A172 (cell line): ENCODE measurements around the gene CD19. TPM values are rescaled to one million over a fixed set of nuclear protein-coding genes. Genes with fewer than 3 reads are reported as not detected.
A peak's percentile ranks its signal among the peaks of the same experiment; 100 is the strongest.
"Not testable (repeated sequence)": the region's sequence is repeated elsewhere in the genome, so short reads cannot be mapped to it uniquely, and the experiment has no call there.

ENCODE experiments used
- DNase-seq: peaks from one replicate; pipeline ENCODE4 v3.0.0-alpha.2; 2015; ENCODE audit warnings: low spot score
- total RNA-seq: library from RNA; depleted of rRNA; stranded (reverse); fragments of >200 nt; shearing (Covaris generic); gene quantifications from 2 replicates; pipeline ENCODE4 v1.2.3, GENCODE V29; 2014; rRNA removed

The CD19 gene
- total RNA-seq, result not detected in 2 replicates

DNA sequence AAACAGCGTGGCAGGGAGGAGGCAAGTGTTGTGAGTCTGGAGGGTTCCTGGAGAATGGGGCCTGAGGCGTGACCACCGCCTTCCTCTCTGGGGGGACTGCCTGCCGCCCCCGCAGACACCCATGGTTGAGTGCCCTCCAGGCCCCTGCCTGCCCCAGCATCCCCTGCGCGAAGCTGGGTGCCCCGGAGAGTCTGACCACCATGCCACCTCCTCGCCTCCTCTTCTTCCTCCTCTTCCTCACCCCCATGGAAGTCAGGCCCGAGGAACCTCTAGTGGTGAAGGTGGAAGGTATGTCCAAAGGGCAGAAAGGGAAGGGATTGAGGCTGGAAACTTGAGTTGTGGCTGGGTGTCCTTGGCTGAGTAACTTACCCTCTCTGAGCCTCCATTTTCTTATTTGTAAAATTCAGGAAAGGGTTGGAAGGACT lies at the start of gene CD19:
Gene CD19 (plus strand): TSS at position 171 of the 425 bp plus-strand sequence. CDS start 30 bp downstream, at position 201.
- DNase-seq, result no peak

DNA sequence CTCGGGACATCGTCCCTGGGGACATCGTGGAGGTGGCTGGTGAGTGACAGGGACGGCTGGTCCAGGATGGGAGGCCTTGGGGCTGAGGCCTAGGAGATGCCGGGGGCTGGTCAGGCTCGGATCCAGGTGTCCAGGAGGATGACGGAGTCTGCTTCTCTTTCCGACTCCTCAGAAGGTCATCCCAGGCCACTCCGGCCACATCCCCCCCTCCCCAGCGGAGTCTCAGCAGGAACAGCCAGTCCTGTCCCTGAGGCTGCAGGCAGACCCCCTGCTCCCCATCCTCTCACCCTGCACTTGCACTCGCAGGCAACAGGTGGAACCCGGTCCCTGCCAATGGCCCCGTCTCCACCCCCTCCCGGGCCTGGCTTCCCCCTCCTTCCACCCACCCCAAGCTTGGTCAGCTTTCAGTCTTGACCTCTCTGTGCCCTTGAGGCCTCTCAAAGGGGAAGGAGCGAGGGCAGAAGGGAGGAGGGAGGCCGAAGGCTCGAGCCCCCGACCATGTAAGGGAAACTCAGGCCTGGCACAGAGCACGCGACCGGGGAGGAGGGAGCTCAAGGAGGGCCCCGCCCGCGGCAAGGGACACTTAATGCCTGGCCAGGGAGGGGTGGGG lies 49.1 kb upstream of the CD19 start:
- DNase-seq, result no peak

DNA sequence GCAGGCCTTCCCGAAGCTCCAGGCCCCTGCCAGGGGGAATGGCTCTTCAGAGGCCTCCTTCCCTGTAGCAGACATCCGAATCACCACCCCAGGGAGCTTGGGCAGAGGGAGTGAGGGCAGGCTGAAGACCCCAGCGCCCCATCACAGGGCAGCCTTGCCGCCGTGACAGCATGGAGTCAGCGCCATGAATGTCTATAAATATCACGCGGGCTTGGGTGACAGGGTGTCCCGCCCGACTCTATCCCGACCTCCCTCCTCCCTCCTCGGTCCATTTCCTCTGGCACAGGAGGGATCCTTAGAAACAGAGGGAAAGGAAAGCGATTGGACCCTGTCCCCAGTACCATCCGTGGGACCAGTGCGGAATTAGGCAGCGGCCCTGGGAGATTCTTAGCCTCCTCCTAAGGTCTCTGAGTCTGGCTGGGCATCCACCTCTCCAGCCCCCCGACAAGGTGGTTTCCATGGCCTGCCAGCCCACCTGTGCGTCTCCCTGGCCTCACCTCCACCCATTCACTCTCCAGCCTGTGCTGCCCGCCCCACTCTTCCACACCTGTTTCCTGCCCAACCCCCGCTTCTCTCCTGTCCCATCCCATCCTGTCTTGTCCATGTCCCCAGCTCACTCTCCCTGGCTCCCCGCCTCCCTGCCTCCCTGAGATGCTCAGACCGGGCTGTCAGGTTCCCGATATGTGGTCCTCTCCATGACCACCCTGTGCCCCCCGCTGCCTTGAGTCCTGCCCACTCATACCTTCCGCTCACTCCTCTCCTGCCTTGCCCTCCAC lies 48.4 kb upstream of the CD19 start:
- DNase-seq, result no peak

- no peak for DNase-seq
These were observed 47.7 kb upstream of the CD19 start for GRCh38 chr16:28884045-28884444.

GRCh38 chr16:28886945-28887344 lies 44.8 kb upstream of the CD19 start:
- no peak for DNase-seq

DNA sequence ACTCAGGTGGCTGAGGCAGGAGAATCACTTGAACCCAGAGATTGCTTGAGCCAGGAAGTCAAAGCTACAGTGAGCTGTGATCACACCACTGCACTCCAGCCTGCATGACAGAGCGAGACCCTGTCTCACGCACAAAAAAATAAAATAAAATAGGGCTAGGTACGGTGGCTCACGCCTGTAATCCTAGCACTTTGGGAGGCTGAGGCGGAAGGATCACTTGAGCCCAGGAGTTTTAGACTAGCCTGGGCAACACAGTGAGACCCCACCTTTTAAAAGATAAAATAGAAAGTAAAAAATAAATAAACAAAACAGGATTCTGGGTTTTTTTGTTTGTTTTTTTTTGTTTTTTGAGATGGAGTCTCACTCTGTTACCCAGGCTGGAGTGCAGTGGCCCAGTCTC lies 41.4 kb upstream of the CD19 start:
- not testable (repeated sequence) for DNase-seq

DNA sequence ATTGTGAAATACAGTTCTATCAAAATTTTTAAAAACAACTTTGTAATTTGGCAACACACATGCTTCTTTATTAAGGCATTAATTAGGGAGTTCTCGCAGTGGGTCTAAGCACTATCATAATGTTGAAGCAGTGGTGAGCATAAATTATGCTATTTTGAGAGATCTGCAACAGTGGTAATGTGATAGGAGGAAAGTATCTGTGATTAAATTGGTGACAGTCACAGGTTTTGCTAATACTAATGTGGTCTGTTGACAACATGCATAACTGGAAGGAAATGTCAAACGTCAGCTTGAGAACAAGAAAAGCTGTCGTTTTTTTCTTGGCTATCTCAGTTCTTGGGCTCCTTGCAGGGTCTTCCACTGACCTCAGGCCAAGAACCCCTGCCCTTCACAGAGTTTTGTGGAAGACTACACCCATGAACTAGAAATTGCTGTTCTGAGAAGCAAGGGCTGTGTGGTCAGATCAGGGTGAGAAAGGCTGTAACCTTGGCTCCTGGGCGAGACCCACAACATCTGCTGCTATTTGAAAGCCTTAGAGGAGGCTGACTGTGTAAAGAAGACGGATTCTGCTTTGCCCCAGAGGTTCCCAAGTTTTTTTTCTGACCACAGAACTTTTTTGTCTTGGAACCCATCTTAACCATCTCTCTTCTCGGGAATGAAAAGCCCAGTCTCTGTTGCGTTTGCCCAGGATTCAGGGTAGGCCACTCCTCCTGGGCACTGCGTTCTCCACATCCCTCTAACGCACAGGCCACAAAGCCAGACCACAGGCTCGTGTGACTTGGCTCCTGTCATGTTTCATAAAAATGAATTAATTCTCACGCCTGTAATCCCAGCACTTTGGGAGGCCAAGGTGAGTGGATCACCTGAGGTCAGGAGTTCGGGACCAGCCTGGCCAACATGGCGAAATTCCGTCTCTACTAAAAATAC lies 39.5 kb upstream of the CD19 start:
- no peak for DNase-seq

- DNase-seq, result no peak
These were observed 38.5 kb upstream of the CD19 start for GRCh38 chr16:28893291-28893690.

GRCh38 chr16:28895609-28896008 lies 36.2 kb upstream of the CD19 start:
- no peak for DNase-seq

DNA sequence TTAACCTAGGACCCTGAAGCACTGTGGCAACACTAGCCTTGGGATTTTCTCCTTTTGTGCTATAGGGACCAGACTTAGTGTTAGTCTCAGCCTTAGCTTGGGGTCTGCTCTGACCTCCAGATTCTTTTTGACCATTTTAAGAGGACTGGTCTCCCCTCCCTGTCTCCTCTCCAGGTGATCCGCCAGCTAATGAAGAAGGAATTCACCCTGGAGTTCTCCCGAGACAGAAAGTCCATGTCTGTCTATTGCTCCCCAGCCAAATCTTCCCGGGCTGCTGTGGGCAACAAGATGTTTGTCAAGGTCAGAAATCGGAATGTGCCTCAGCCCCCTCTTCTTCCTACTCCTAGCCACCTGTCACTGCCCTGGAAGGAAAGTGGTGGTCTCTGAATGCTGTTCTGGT lies 33.9 kb upstream of the CD19 start:
- DNase-seq, result peak; percentile 18

DNA sequence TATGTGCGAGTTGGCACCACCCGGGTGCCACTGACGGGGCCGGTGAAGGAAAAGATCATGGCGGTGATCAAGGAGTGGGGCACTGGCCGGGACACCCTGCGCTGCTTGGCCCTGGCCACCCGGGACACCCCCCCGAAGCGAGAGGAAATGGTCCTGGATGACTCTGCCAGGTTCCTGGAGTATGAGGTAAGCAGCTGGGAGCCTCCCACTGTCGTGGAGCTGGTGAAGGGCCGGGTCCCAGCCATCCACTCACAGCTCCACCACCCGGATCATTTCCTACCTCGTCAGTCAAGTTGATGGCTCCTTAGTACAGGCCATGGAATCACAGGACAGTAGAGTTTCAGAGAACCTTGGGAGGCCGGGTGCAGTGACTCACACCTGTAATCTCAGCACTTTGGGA lies 33.5 kb upstream of the CD19 start:
- DNase-seq, result peak; percentile 67

GRCh38 chr16:28898942-28899341 lies 32.8 kb upstream of the CD19 start:
- DNase-seq, result no peak

- DNase-seq, result no peak
These were observed 31.7 kb upstream of the CD19 start for GRCh38 chr16:28899882-28900590.

DNA sequence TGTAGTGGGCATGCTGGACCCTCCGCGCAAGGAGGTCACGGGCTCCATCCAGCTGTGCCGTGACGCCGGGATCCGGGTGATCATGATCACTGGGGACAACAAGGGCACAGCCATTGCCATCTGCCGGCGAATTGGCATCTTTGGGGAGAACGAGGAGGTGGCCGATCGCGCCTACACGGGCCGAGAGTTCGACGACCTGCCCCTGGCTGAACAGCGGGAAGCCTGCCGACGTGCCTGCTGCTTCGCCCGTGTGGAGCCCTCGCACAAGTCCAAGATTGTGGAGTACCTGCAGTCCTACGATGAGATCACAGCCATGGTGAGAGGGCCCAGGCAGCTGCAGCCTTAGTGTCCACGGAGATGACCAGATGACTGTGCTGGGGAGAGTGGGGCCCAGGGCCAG lies 31.2 kb upstream of the CD19 start:
- DNase-seq, result no peak

GRCh38 chr16:28901862-28902261 lies 29.9 kb upstream of the CD19 start:
- no peak for DNase-seq

GRCh38 chr16:28902909-28903308 lies 28.9 kb upstream of the CD19 start:
- no peak for DNase-seq

GRCh38 chr16:28903344-28904042 lies 28.3 kb upstream of the CD19 start:
- no peak for DNase-seq

DNA sequence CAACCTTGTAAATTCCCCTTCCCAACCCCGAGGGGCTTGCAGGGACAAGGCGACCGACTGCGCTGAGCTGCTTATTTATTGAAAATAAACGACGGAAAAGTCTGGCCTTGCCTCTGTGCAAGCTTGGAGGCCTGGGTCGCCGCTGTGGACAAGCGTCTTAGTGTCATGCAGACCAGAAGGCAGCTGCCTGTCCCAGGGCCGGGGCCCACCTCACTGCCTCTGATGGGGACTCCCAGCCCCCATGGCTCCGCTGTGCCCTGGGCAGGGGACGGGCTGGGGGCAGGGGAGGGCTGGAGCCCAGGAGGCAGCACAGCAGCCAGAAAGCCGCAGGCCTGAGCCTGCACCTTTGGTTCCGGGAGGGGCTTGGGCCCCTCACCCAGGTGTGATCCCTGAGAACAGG lies 27.4 kb upstream of the CD19 start:
- no peak for DNase-seq

GRCh38 chr16:28904828-28905227 lies 26.9 kb upstream of the CD19 start:
- DNase-seq, result no peak

DNA sequence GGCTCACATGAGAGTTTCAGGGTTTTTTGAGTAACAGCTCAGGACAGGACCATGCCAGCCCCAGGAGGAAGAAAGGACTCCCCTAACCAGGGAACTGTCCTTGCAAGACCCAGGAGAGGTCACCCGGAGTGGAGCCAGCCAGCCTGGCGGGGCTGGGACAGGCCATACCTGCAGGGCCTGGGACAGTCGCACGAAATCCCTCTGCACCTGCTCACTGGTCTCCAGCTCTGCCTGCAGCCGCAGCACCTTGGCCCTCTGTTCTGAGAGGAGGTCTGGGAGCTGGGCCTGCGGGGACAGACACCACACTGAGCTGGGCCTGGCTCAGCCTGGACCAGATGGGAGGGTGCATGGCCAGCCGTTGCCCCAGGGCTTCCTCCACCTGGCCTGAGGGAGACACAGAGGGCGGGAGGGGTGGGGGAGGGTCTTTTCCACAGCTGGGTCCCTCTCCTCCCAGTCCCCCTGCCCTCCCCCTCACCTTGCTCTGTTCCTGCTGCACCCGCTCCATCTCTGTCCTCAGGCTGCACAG lies 26.5 kb upstream of the CD19 start:
- no peak for DNase-seq
